PC-3 (cell line): Measurements from ENCODE around the gene BPIFB3. TPM values are rescaled to one million over a fixed set of nuclear protein-coding genes. Genes with fewer than 3 reads are reported as not detected.

ENCODE experiments used
- ATAC-seq: fragments of 200-7000 bp; cut with Tn5 transposase; 2 replicates; pipeline ENCODE4 v1.9.1; 2020; ENCODE audit warnings: mild to moderate bottlenecking, moderate library complexity
- BruUV-seq: library from RNA; stranded (reverse); fragments of 400-500 nt; replicated peaks from 2 replicates; lab custom pipeline; 2021; lab: Mats Ljungman, UMichigan
- CTCF ChIA-PET: fragments of 300-600 bp; sonication (Branson Sonifier 250); formaldehyde crosslinking; loops from one replicate; lab custom pipeline; 2022; ENCODE audit warnings: antibody characterized with exemption; lab: Charles Lee
- POLR2A ChIA-PET: fragments of 300-600 bp; sonication (Branson Sonifier 250); formaldehyde crosslinking; loops from one replicate; lab custom pipeline; 2022; ENCODE audit warnings: antibody characterized with exemption; ENCODE audit not compliant: unreplicated experiment; lab: Charles Lee
- DNase-seq: peaks from one replicate; pipeline ENCODE4 v3.0.0-alpha.2; 2015
- H2AFZ ChIP-seq: fragments of 300-600 bp; sonication (generic); 2 replicates; pipeline ENCODE4 v1.6.0; 2016; ENCODE audit warnings: antibody characterized with exemption, low read length
- H3F3A ChIP-seq: fragments of 300-600 bp; sonication (generic); one replicate; pipeline ENCODE4 v1.6.0; 2017; ENCODE audit warnings: antibody characterized with exemption, low read length, control low read depth, mild to moderate bottlenecking; ENCODE audit not compliant: unreplicated experiment
- H3K27ac ChIP-seq: fragments of 300-600 bp; sonication (generic); 2 replicates; pipeline ENCODE4 v1.5.1; 2016; ENCODE audit warnings: mild to moderate bottlenecking, low read length
- H3K27me3 ChIP-seq: fragments of 300-600 bp; sonication (generic); 2 replicates; pipeline ENCODE4 v1.6.1; 2016; ENCODE audit warnings: low read length, mixed read lengths
- H3K36me3 ChIP-seq: fragments of 300-600 bp; sonication (generic); 2 replicates; pipeline ENCODE4 v1.6.1; 2016; ENCODE audit warnings: low read depth, mixed run types, low read length, mixed read lengths
- H3K4me1 ChIP-seq: fragments of 300-600 bp; sonication (generic); 2 replicates; pipeline ENCODE4 v1.5.1; 2016; ENCODE audit warnings: low read length; ENCODE audit not compliant: insufficient read depth
- H3K4me2 ChIP-seq: fragments of 300-600 bp; sonication (generic); 2 replicates; pipeline ENCODE4 v1.6.0; 2016; ENCODE audit warnings: low read length
- H3K4me3 ChIP-seq: fragments of 300-600 bp; sonication (generic); 2 replicates; pipeline ENCODE4 v1.5.1; 2016; ENCODE audit warnings: mild to moderate bottlenecking, low read length, mixed read lengths
- H3K79me2 ChIP-seq: fragments of 300-600 bp; sonication (generic); 2 replicates; pipeline ENCODE4 v1.6.1; 2017; ENCODE audit warnings: low read length, mixed read lengths
- H3K9ac ChIP-seq: fragments of 300-600 bp; sonication (generic); 2 replicates; pipeline ENCODE4 v1.6.0; 2016; ENCODE audit warnings: mild to moderate bottlenecking, low read length
- H3K9me2 ChIP-seq: fragments of 300-600 bp; sonication (generic); replicated peaks from 2 replicates; pipeline ENCODE4 v1.6.1; 2016; ENCODE audit warnings: mixed run types, low read length, mixed read lengths
- H3K9me3 ChIP-seq: fragments of 300-600 bp; sonication (generic); 2 replicates; pipeline ENCODE4 v1.6.1; 2016; ENCODE audit warnings: low read length, mixed read lengths
- H4K20me1 ChIP-seq: fragments of 300-600 bp; sonication (generic); 2 replicates; pipeline ENCODE4 v1.6.1; 2016; ENCODE audit warnings: low read length, mixed read lengths
- EZH2 ChIP-seq: fragments of 300-600 bp; sonication (generic); IDR thresholded peaks from one replicate; pipeline ENCODE4 v1.6.1; 2017; ENCODE audit warnings: antibody characterized with exemption, mild to moderate bottlenecking, low read length; ENCODE audit not compliant: unreplicated experiment
- EZH2phosphoT487 ChIP-seq: fragments of 300-600 bp; sonication (generic); IDR thresholded peaks from 2 replicates; pipeline ENCODE4 v1.6.1; 2018; ENCODE audit warnings: mild to moderate bottlenecking, antibody characterized with exemption, low read length, borderline replicate concordance
- intact Hi-C: fragments of 100-400 bp; cut with micrococcal nuclease; formaldehyde crosslinking; loops from 2 replicates; pipeline ENCODE4 v1.9.0; 2023
- total RNA-seq: library from RNA; depleted of rRNA; stranded (reverse); fragments of >200 nt; gene quantifications from 2 replicates; pipeline ENCODE4 v1.2.3, GENCODE V29; 2014
- TF ChIP-seq, protein P1 (sequence below): fragments of 300-600 bp; sonication (generic); conservative IDR thresholded peaks from 2 replicates; pipeline ENCODE4 v1.5.1; 2017; ENCODE audit warnings: antibody characterized with exemption, low read depth, mild to moderate bottlenecking, low read length

BPIFB3 gene
- total RNA-seq, 1 experiment from 2014 or later, result not detected

DNA sequence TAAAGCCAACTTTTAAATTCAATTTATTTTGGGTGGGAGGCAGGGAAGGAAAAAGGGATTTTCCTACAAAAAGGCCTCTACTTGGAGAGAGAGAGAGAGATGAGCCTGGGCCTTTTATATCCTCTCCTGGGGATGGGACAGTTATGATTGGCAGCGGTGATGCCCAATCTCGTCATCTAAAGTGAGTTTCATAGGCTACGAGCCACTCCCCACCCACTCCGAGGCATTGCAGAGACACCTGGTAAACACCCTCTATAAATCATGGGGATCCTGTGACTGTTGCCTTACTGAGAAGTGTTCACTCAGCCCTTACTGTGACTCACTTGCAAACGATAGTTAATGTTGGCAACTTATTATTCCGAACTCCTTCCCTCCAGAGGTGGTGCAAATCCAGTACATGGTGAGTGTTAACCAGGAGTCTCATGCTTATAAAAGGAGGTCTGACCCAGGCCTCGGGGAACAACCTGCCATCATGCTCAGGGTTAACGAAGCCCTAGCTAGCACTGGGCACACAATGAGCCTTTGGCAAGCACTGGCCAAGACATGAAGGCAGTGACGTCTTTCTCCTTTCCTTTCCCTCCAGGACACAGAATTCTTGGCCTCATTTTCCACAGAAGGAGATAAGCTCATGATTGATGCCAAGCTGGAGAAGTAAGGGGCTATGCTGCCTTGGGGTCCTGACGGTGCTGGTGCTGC lies 46.3 kb downstream of the BPIFB3 start:
- Histone ChIP-seq H3F3A (no peaks in the 10 kb centered on the region), H3K27me3 (peaks cover 32% of the 10 kb centered on the region), H3K36me3 (no peaks in the 10 kb centered on the region; the same call in 1 of the 2 replicates), H2AFZ (no peak overlapping the region), H4K20me1 (no peaks in the 10 kb centered on the region), H3K9me3 (no peaks in the 10 kb centered on the region), H3K27ac (no peak overlapping the region), H3K79me2 (no peaks in the 10 kb centered on the region), H3K4me2 (no peak overlapping the region), H3K4me1 (no peaks in the 10 kb centered on the region), H3K4me3 (no peak overlapping the region), H3K9ac (no peak overlapping the region), H3K9me2 (no peaks in the 10 kb centered on the region)
- intact Hi-C loops, result loop anchor here (10.0 kb wide), 1 partner anchor 305 kb away; no protein-coding TSS in a partner anchor
- TF ChIP-seq, protein P1, sequence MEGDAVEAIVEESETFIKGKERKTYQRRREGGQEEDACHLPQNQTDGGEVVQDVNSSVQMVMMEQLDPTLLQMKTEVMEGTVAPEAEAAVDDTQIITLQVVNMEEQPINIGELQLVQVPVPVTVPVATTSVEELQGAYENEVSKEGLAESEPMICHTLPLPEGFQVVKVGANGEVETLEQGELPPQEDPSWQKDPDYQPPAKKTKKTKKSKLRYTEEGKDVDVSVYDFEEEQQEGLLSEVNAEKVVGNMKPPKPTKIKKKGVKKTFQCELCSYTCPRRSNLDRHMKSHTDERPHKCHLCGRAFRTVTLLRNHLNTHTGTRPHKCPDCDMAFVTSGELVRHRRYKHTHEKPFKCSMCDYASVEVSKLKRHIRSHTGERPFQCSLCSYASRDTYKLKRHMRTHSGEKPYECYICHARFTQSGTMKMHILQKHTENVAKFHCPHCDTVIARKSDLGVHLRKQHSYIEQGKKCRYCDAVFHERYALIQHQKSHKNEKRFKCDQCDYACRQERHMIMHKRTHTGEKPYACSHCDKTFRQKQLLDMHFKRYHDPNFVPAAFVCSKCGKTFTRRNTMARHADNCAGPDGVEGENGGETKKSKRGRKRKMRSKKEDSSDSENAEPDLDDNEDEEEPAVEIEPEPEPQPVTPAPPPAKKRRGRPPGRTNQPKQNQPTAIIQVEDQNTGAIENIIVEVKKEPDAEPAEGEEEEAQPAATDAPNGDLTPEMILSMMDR, result no peak
- TF ChIP-seq EZH2phosphoT487 (no peak), EZH2 (no peak)
- DNase-seq, result peak; percentile 45
- peak; percentile 46 for ATAC-seq
- BruUV-seq, result no TSS peak
- CTCF ChIA-PET, result no interaction called here
- POLR2A ChIA-PET, result no interaction called here

GRCh38 chr20:33103556-33103955 lies 49.9 kb downstream of the BPIFB3 start:
- no TSS peak for BruUV-seq
- H3K4me1 ChIP-seq, result no peaks in the 10 kb centered on the region
- intact Hi-C loops, result no loop called here
- ChIA-PET CTCF (no interaction called here), POLR2A (no interaction called here)
- H4K20me1 ChIP-seq, result no peaks in the 10 kb centered on the region
- DNase-seq (no peak), ATAC-seq (no peak)
- peaks cover 45% of the 10 kb centered on the region for H3K27me3 ChIP-seq
- no peaks in the 10 kb centered on the region for H3K9me3 ChIP-seq
- no peak overlapping the region for H3K9ac ChIP-seq
- no peak overlapping the region for H3K27ac ChIP-seq
- no peaks in the 10 kb centered on the region for H3F3A ChIP-seq
- TF ChIP-seq EZH2 (no peak), EZH2phosphoT487 (no peak)
- TF ChIP-seq, protein P1, result no peak
- H3K79me2 ChIP-seq, result no peaks in the 10 kb centered on the region
- no peaks in the 10 kb centered on the region for H3K36me3 ChIP-seq
- H2AFZ ChIP-seq, result no peak overlapping the region
- no peaks in the 10 kb centered on the region for H3K9me2 ChIP-seq
- no peak overlapping the region for H3K4me2 ChIP-seq
- no peak overlapping the region for H3K4me3 ChIP-seq

DNA sequence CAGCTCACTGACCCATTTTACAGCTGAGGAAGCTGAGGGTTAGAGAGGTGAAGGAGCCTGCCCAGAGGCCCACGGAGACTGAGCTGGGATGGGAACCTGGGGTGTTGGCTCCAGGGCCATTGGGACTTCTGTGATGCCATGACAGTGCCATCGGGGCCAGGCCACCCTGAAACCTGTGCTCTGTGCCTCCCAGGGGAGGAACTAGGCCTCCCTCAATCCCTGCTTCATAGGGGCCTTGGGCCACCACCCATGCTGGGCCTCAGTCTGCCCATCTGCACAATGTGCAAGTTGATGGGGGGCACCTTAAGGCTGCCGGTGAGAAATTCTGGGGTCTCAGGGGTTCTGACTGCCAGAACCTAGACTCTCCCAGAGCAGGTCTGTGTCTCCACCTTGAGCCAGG lies 50.6 kb downstream of the BPIFB3 start:
- BruUV-seq, result no TSS peak
- CTCF ChIA-PET, result no interaction called here
- Histone ChIP-seq H3K9me2 (no peaks in the 10 kb centered on the region), H3K4me2 (no peak overlapping the region), H3K9me3 (no peaks in the 10 kb centered on the region), H3K27ac (no peak overlapping the region), H3K27me3 (peaks cover 45% of the 10 kb centered on the region), H3K79me2 (no peaks in the 10 kb centered on the region), H4K20me1 (no peaks in the 10 kb centered on the region), H3K36me3 (no peaks in the 10 kb centered on the region), H3K4me1 (no peaks in the 10 kb centered on the region), H3K4me3 (no peak overlapping the region), H3K9ac (no peak overlapping the region), H3F3A (no peaks in the 10 kb centered on the region), H2AFZ (no peak overlapping the region)
- POLR2A ChIA-PET, result no interaction called here
- TF ChIP-seq EZH2phosphoT487 (no peak), EZH2 (no peak)
- TF ChIP-seq, protein P1, result no peak
- no peak for ATAC-seq
- DNase-seq, result no peak
- intact Hi-C loops, result no loop called here
